Measurements from ENCODE around the gene ZNF335. TPM values are rescaled to one million over a fixed set of nuclear protein-coding genes. Genes with fewer than 3 reads are reported as not detected.

Gene ZNF335
- total RNA-seq, 2 donors from 2014 or later: 28.8 to 30.1 TPM

DNA sequence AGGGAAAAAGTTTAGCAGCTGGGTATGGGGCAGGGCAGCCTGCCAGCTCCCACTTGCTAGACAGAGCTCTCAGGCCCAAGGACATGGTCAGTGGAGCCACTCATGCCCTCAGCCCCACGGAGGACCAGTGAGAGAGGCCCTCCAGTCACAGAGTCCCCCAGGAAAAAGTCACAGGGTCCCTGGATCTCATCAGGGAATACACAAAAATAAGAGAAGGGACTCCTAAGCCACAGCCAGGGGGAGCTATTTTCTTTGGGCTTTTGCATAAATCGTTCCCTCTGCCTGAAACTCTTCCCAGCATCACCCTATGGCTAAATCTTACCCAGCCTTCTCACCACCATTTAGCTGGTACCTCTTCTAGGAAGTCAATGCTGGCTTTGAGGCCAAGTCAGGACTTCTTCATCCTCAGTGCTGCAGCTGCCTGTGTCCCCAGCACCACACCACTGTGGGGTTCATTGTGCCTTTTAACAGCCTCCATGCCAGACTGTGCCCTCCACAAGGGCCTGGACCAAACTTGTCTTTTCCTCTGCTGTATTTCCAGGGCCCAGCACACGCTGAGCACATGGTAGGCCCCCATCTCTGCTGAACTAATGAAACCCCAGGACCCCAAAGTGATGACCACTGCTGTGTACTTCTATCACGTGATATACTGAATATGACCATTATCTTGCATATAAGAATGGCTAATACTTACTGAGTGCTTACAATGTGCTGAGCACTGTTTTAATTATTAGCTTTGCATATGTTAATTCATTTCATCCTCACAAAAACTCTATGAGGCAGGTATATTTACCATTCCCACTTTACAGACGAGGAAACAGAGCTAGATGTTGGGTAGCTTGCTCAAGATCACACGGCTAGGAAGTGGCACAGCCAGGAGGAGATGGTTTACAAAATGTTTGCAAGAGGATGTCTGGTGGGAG, 2.0 kb downstream of the ZNF335 start:
- ATAC-seq (ENCODE audit: insufficient number of reproducible peaks, low FRiP score, low read depth) (no peak), DNase-seq (ENCODE audit: low spot score) (no peak)
- peaks cover 19 to 21% of the 10 kb centered on the region in 2 donors for H3K4me1 ChIP-seq (ENCODE audit: control insufficient read depth in 1 of 2, low read depth in 2 of 2)
- H3K27ac ChIP-seq: peak overlapping the region in 1 of 2 donors; percentile 97
- H3K4me3 ChIP-seq: peak overlapping the region; percentile 96
- H3K9me3 ChIP-seq: no peaks in the 10 kb centered on the region
- TF ChIP-seq, protein P1, sequence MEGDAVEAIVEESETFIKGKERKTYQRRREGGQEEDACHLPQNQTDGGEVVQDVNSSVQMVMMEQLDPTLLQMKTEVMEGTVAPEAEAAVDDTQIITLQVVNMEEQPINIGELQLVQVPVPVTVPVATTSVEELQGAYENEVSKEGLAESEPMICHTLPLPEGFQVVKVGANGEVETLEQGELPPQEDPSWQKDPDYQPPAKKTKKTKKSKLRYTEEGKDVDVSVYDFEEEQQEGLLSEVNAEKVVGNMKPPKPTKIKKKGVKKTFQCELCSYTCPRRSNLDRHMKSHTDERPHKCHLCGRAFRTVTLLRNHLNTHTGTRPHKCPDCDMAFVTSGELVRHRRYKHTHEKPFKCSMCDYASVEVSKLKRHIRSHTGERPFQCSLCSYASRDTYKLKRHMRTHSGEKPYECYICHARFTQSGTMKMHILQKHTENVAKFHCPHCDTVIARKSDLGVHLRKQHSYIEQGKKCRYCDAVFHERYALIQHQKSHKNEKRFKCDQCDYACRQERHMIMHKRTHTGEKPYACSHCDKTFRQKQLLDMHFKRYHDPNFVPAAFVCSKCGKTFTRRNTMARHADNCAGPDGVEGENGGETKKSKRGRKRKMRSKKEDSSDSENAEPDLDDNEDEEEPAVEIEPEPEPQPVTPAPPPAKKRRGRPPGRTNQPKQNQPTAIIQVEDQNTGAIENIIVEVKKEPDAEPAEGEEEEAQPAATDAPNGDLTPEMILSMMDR (IDR thresholded peaks at IDR 0.05): peak; percentile 49
- peaks cover 45% of the 10 kb centered on the region for H3K36me3 ChIP-seq
- H3K27me3 ChIP-seq (replicated peaks; ENCODE audit: insufficient read depth): no peaks in the 10 kb centered on the region

DNA sequence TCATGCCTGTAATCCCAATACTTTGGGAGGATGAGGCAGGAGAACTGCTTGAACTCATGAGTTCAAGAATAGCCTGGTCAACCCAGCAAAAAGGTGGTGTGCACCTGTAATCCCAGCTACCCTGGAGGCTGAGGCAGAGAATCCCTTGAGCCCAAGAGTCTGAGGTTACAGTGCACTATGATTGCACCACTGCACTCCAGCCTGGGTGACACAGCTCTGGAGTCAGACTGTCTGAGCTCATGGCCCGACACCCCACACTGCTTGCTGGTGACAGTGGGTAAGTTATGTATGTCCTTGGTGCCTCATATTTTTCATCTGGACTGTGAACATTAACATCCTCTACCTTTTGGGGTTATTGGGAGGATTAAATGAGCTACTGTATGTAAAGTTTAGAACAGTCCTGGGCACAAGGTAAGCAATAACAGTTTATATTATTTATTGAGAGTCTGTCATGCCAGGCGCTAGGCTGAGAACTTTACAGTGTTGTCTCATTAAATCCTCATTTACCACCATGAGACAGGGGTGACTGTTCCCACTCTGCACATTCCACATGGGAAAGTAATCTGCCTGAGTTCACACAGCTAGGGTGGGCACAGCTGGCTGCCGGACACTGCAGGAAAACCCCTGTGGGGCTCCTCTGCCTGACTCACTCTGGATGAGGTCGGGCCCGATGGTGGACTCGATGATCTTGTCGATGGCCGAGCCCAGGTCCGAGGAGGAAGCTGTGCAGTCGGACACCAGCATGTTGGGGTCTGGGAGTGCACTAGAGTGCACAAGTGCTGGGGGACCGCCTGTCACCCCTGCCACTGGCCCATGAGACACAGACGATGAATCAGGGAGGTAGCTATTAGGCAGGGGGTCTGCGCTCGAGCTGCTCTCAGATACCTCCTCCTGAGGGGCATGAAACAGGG, 2.9 kb downstream of the ZNF335 start:
- Histone ChIP-seq H3K9me3 (no peaks in the 10 kb centered on the region), H3K4me1 (ENCODE audit: control insufficient read depth in 1 of 2, low read depth in 2 of 2) (peaks cover 19 to 21% of the 10 kb centered on the region in 2 donors), H3K36me3 (peaks cover 52% of the 10 kb centered on the region), H3K27ac (no peak overlapping the region), H3K4me3 (no peak overlapping the region), H3K27me3 (replicated peaks; ENCODE audit: insufficient read depth) (no peaks in the 10 kb centered on the region)
- TF ChIP-seq, protein P1 (IDR thresholded peaks at IDR 0.05): no peak
- no peak for DNase-seq (ENCODE audit: low spot score)
- no peak for ATAC-seq (ENCODE audit: insufficient number of reproducible peaks, low FRiP score, low read depth)

DNA sequence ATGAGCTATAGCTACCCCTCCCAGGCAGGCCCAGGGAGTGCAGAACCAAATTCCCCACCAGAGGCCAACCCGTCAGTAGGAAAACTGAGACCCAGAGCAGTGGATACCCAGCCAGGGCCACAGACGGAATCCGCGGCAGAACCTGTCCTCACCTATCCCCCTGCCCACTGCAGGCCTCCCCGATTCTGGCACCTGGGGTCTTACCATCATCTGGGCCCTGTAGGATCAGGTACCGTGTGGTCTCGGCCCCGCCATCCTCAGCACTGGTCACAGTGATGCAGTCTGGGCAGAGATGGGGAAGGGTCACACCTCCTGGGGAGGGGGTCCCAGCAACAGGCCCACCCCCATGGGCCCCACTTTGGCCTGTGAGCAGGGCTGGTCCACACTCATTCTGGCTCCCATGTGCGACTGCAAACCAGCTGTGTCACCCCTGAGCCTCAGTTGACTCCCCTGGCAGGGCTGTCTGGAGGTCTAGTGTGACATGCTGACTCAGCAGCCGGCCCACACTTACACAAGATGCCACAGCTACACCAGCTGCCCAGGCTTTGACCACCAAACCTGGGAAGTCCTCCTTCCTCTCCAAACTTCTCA, 3.8 kb downstream of the ZNF335 start:
- Histone ChIP-seq H3K4me1 (ENCODE audit: control insufficient read depth in 1 of 2, low read depth in 2 of 2) (peaks cover 19 to 21% of the 10 kb centered on the region in 2 donors), H3K4me3 (no peak overlapping the region), H3K27me3 (replicated peaks; ENCODE audit: insufficient read depth) (no peaks in the 10 kb centered on the region), H3K36me3 (peaks cover 61% of the 10 kb centered on the region), H3K27ac (no peak overlapping the region), H3K9me3 (no peaks in the 10 kb centered on the region)
- no peak for ATAC-seq (ENCODE audit: insufficient number of reproducible peaks, low FRiP score, low read depth)
- DNase-seq (ENCODE audit: low spot score): no peak
- TF ChIP-seq, protein P1 (IDR thresholded peaks at IDR 0.05): no peak

DNA sequence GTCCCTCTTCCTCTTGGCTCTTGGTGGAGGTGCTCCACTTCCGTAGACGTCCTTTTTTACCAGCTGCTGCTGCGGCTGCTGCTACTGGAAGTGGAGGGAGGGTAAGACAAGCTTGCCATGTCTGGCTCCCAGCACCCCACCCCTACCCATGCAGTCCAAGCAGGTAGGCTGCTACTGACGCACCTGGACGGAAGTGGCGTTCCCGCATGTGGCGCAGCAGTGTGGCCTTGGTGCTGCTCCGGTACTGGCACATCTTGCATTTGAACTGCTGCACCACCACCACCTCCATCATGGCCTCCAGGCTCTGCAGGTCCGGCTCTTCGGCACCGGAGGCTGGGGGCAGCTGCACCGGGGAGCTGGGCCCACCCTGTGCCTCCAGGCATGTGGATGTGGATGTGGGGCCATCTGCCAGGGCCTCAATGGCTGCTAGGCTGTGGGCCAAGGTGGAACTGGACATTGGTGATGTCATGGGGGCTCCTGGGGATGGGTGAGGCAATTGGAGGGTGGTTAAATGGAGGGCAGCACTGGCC, 4.4 kb downstream of the ZNF335 start:
- TF ChIP-seq, protein P1 (IDR thresholded peaks at IDR 0.05): no peak
- no peak overlapping the region for H3K27ac ChIP-seq
- no peaks in the 10 kb centered on the region for H3K27me3 ChIP-seq (replicated peaks; ENCODE audit: insufficient read depth)
- no peak for ATAC-seq (ENCODE audit: insufficient number of reproducible peaks, low FRiP score, low read depth)
- peaks cover 66% of the 10 kb centered on the region for H3K36me3 ChIP-seq
- no peak for DNase-seq (ENCODE audit: low spot score)
- H3K4me1 ChIP-seq (ENCODE audit: control insufficient read depth in 1 of 2, low read depth in 2 of 2): peaks cover 17 to 19% of the 10 kb centered on the region in 2 donors
- no peak overlapping the region for H3K4me3 ChIP-seq
- H3K9me3 ChIP-seq: no peaks in the 10 kb centered on the region

Measured in thoracic aorta (tissue), 2 donors.